PC-9 (cell line): Measurements from ENCODE around the gene CRELD2.

Experiments
- CTCF ChIP-seq: fragments of 200-600 bp; sonication (generic); conservative IDR thresholded peaks from 2 replicates; pipeline ENCODE4 v1.6.1; 2017; ENCODE audit warnings: mixed run types, antibody characterized with exemption, mild to moderate bottlenecking, moderate library complexity
- EZH2 ChIP-seq: fragments of 200-600 bp; sonication (generic); IDR thresholded peaks from 2 replicates; pipeline ENCODE4 v1.8.0; 2017; ENCODE audit warnings: antibody characterized with exemption, low read depth

DNA sequence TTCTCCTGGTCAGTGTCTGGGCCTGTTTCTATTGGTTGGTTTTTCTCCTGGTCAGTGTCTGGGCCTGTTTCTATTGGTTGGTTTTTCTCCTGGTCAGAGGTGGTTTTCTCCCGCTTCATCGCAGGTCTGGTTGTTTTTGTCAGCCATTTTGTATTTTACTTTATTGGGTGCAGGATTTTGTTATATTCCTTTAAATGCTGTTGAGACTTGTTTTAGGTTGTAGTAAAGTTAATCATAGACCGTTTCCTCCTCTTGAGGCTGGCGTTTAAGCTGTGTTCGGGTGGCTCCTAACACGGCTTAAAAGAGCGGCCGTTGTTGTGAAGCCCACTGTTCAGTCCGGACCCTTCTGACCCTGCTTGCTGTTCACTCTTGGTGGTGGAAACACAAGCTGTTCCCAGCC, 38.6 kb upstream of the CRELD2 start:
- TF ChIP-seq CTCF: no peak
- no peak for TF ChIP-seq EZH2
